Measurements from ENCODE around the gene ARMC8.

The ARMC8 gene

DNA sequence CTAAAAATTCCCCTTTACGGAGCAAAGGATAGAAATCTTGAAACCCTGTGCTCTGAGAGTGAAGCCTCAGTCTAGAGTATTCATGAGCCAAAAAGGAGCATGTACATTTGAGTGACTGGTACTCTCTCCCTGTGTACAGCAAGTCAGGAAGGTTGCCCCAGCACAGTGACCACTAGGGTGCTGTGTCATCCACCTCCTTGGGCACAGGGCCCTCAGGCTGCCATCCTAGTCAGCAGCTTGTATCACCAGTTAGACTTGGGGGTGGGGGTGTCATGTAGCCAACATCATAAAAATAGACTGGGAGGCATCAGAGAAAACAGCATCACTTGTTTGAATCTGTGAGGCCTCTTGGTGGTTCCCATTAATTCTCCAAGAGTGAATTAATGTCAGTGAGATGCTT, 130.6 kb downstream of the ARMC8 start:
- no peak overlapping the region for H3K4me3 ChIP-seq (ENCODE audit: insufficient read depth, low read depth, low read length, poor library complexity, severe bottlenecking)
- no peaks in the 10 kb centered on the region for H3K36me3 ChIP-seq (ENCODE audit: control insufficient read depth, insufficient read depth, low read length)
- DNase-seq = no peak
- H3K4me1 ChIP-seq (ENCODE audit: control insufficient read depth, insufficient read depth, low read length, poor library complexity, severe bottlenecking) = no peaks in the 10 kb centered on the region
- no peaks in the 10 kb centered on the region for H3K27me3 ChIP-seq (replicated peaks; ENCODE audit: control insufficient read depth, insufficient read depth, low read length, poor library complexity, severe bottlenecking)
- H3K9me3 ChIP-seq (ENCODE audit: control insufficient read depth, low read length) = no peaks in the 10 kb centered on the region
- H3K27ac ChIP-seq (ENCODE audit: insufficient read depth, low read length, poor library complexity, severe bottlenecking) = no peak overlapping the region

DNA sequence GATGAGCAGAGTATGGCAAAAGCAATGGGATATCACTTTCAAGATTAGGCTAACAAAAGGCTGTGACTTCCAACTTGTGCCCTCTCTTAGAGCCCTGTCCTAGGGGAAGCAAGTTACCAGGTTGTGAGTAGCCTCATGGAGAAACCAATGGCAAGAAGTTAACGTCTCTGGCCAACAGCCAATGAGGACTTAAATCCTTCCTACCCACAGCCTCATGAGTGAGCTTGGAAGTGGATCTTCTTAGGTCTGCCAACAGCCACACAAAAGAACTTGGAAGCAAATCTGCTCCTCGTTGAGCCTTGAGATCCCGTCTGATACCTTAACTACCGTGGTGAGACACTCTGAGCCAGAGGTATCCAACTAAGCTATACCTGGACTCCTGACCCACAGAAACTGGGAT, 136.9 kb downstream of the ARMC8 start:
- Histone ChIP-seq H3K27me3 (replicated peaks; ENCODE audit: control insufficient read depth, insufficient read depth, low read length, poor library complexity, severe bottlenecking) (no peaks in the 10 kb centered on the region), H3K4me3 (ENCODE audit: insufficient read depth, low read depth, low read length, poor library complexity, severe bottlenecking) (no peak overlapping the region), H3K36me3 (ENCODE audit: control insufficient read depth, insufficient read depth, low read length) (no peaks in the 10 kb centered on the region), H3K27ac (ENCODE audit: insufficient read depth, low read length, poor library complexity, severe bottlenecking) (no peak overlapping the region), H3K4me1 (ENCODE audit: control insufficient read depth, insufficient read depth, low read length, poor library complexity, severe bottlenecking) (peaks cover 6% of the 10 kb centered on the region), H3K9me3 (ENCODE audit: control insufficient read depth, low read length) (no peaks in the 10 kb centered on the region)
- DNase-seq = no peak

DNA sequence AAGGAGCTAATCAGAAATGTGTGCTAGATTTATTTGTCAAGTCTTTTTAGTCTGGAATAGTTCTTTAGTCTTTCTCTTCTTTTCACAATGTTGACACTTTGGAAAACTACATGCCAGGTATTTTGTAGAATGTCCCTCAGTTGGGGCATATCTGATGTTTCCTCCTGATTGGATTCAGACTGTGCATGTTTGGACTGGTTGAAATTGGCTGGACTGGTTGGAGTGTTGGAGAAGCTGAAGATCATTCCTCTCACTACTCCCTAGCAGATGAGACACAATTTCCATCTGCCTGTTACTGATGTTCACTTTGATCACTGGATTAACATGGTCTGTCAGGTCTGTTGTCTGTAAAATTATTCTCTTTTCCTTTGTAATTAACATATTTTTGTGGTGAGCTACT, 138.9 kb downstream of the ARMC8 start:
- DNase-seq = no peak
- no peak overlapping the region for H3K27ac ChIP-seq (ENCODE audit: insufficient read depth, low read length, poor library complexity, severe bottlenecking)
- H3K27me3 ChIP-seq (replicated peaks; ENCODE audit: control insufficient read depth, insufficient read depth, low read length, poor library complexity, severe bottlenecking) = no peaks in the 10 kb centered on the region
- H3K4me3 ChIP-seq (ENCODE audit: insufficient read depth, low read depth, low read length, poor library complexity, severe bottlenecking) = no peak overlapping the region
- no peaks in the 10 kb centered on the region for H3K9me3 ChIP-seq (ENCODE audit: control insufficient read depth, low read length)
- no peaks in the 10 kb centered on the region for H3K36me3 ChIP-seq (ENCODE audit: control insufficient read depth, insufficient read depth, low read length)
- H3K4me1 ChIP-seq (ENCODE audit: control insufficient read depth, insufficient read depth, low read length, poor library complexity, severe bottlenecking) = peaks cover 7% of the 10 kb centered on the region

DNA sequence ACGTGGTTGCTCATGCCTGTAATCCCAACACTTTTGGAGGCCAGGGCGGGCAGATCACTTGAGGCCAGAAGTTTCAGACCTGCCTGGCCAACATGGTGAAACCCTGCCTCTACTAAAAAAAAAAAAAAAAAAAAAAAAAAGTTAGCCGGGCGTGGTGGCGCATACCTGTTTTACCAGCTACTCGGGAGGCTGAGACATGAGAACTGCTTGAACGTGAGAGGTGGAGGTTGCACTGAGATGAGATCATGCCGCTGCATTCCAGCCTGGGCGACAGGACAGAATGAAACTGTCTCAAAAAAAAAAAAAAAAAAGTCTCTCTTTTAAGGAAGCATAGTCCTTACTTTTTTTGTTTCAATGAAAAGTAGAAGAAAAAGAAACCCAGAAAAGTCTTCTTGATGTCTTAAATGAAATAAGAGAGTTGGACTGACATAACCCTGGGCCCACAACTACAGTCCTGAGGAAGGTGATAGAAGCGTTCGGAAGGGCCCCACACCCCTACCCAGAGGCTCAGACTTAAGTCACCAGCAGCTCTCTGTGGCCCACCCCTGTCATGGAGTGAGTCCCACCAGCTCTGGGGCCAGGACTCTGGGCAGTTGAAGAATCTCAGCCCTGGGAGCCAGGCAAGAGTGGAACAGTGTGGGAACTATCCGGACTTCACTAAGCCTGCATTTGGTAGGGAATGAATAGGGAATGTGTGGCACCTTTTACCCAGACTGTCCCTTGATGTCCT, 139.9 kb downstream of the ARMC8 start:
- no peaks in the 10 kb centered on the region for H3K36me3 ChIP-seq (ENCODE audit: control insufficient read depth, insufficient read depth, low read length)
- no peak overlapping the region for H3K4me3 ChIP-seq (ENCODE audit: insufficient read depth, low read depth, low read length, poor library complexity, severe bottlenecking)
- no peak overlapping the region for H3K27ac ChIP-seq (ENCODE audit: insufficient read depth, low read length, poor library complexity, severe bottlenecking)
- H3K9me3 ChIP-seq (ENCODE audit: control insufficient read depth, low read length) = no peaks in the 10 kb centered on the region
- DNase-seq = no peak
- H3K27me3 ChIP-seq (replicated peaks; ENCODE audit: control insufficient read depth, insufficient read depth, low read length, poor library complexity, severe bottlenecking) = no peaks in the 10 kb centered on the region
- H3K4me1 ChIP-seq (ENCODE audit: control insufficient read depth, insufficient read depth, low read length, poor library complexity, severe bottlenecking) = peaks cover 7% of the 10 kb centered on the region

DNA sequence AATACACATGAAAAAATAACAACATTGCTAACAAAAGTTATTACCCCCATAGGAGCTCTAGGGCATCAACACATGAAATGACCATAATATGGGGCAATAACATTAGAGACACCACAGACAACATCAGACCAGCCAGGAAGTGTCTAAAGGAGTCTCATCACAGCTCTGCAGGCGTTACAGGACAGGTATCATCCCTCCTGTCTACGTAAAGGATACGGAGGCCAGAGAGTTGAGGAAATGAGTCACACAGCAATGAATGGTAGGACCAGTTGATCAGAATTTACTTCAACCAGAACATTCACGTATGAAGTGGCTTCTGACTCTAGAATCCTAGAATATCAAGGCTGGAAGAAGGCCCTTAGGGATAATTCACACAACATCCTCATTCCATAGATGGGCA, 140.7 kb downstream of the ARMC8 start:
- DNase-seq = no peak
- Histone ChIP-seq H3K4me3 (ENCODE audit: insufficient read depth, low read depth, low read length, poor library complexity, severe bottlenecking) (no peak overlapping the region), H3K36me3 (ENCODE audit: control insufficient read depth, insufficient read depth, low read length) (no peaks in the 10 kb centered on the region), H3K9me3 (ENCODE audit: control insufficient read depth, low read length) (no peaks in the 10 kb centered on the region), H3K4me1 (ENCODE audit: control insufficient read depth, insufficient read depth, low read length, poor library complexity, severe bottlenecking) (peaks cover 7% of the 10 kb centered on the region), H3K27me3 (replicated peaks; ENCODE audit: control insufficient read depth, insufficient read depth, low read length, poor library complexity, severe bottlenecking) (no peaks in the 10 kb centered on the region), H3K27ac (ENCODE audit: insufficient read depth, low read length, poor library complexity, severe bottlenecking) (no peak overlapping the region)

DNA sequence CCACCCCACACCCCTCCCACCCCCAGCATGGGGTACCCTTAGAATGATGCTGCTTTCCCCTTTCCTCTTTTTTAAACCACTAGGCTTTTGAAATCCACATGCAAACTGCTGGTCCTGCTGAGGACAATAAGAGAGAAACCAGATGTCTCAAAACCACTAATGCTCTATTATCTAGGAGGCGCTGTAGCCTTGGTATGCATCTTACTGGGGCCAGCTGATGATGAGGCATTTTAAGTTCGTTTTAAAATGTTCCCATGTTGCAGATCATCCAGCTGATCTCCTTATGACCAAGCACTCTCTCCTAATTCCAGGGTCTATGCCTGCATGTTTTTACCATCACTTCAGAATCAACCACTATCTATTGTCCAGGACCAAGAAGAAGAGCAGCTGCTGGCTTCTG, 141.2 kb downstream of the ARMC8 start:
- Histone ChIP-seq H3K27me3 (replicated peaks; ENCODE audit: control insufficient read depth, insufficient read depth, low read length, poor library complexity, severe bottlenecking) (no peaks in the 10 kb centered on the region), H3K4me1 (ENCODE audit: control insufficient read depth, insufficient read depth, low read length, poor library complexity, severe bottlenecking) (peaks cover 7% of the 10 kb centered on the region), H3K27ac (ENCODE audit: insufficient read depth, low read length, poor library complexity, severe bottlenecking) (no peak overlapping the region), H3K36me3 (ENCODE audit: control insufficient read depth, insufficient read depth, low read length) (no peaks in the 10 kb centered on the region), H3K4me3 (ENCODE audit: insufficient read depth, low read depth, low read length, poor library complexity, severe bottlenecking) (peak overlapping the region; percentile 76), H3K9me3 (ENCODE audit: control insufficient read depth, low read length) (no peaks in the 10 kb centered on the region)
- DNase-seq = no peak

DNA sequence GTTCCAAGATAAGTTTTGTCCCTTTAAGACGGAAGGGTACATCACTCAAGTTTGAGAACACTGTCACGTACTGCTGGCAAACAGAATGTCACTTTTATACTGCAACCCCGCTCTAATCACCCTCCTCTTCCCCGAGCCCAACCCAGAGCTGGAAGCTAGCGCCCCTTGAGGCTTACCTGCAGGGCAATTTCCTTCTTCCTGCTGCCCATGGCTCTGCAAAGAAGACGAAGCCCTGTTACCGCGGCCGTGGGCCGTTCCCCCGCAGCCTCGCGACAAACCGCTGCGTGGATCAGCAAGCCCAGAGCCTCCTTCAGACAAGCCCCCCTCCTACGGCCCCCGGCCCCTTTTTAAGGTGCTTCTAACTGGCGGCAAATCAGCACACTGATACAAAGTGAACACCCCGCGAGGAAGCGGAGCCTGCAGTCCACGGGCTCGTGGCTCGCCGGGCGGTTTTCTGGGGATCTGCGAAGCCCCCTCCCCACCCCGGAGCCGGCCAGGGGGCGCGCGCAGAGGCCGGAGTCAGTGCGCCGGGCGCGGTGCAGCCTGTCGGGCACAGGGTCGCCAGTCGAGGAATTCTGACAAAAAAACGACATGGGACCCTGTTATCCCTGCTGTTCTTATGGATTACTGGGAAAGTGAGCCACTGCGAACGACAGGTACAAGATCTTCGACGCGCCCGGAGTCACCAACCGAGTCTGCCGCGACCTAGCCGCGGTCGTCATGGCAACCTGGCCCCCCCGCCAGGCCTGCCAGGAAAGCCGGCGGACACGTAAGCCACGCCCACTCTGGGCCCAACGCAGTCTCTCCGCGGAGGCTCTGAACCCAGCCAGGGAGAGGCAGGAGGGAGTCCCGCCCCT, 142.3 kb downstream of the ARMC8 start, which contains the start of gene NME9:
Gene NME9 (minus strand): TSS at position 725 of the 857 bp plus-strand sequence. CDS start 516 bp downstream, at position 209.
- Histone ChIP-seq H3K9me3 (ENCODE audit: control insufficient read depth, low read length) (no peaks in the 10 kb centered on the region), H3K4me3 (ENCODE audit: insufficient read depth, low read depth, low read length, poor library complexity, severe bottlenecking) (peak within 1 kb of the TSS; percentile 76), H3K27ac (ENCODE audit: insufficient read depth, low read length, poor library complexity, severe bottlenecking) (peak within 1 kb of the TSS; percentile 72), H3K36me3 (ENCODE audit: control insufficient read depth, insufficient read depth, low read length) (no peaks in the 10 kb centered on the region), H3K4me1 (ENCODE audit: control insufficient read depth, insufficient read depth, low read length, poor library complexity, severe bottlenecking) (peaks cover 7% of the 10 kb centered on the region), H3K27me3 (replicated peaks; ENCODE audit: control insufficient read depth, insufficient read depth, low read length, poor library complexity, severe bottlenecking) (no peaks in the 10 kb centered on the region)
- DNase-seq = peak; percentile 85 to 90 (median 88)

DNA sequence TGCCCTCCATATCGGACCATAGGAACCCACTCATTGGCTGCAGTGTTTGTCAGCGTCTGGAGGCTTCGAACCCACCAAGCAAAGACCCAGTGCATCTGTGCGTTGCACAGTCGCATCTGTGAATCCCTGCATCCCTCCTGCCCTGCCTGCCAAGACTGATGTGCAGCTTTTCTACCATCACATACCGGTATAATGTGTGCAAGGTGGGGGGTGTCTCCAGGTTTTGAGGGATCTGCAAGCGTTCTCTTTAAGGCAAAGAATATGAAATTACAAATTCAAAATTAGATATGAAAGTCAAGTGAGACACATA, 142.8 kb downstream of the ARMC8 start:
- no peaks in the 10 kb centered on the region for H3K27me3 ChIP-seq (replicated peaks; ENCODE audit: control insufficient read depth, insufficient read depth, low read length, poor library complexity, severe bottlenecking)
- H3K9me3 ChIP-seq (ENCODE audit: control insufficient read depth, low read length) = no peaks in the 10 kb centered on the region
- H3K4me3 ChIP-seq (ENCODE audit: insufficient read depth, low read depth, low read length, poor library complexity, severe bottlenecking) = peak overlapping the region; percentile 76
- H3K4me1 ChIP-seq (ENCODE audit: control insufficient read depth, insufficient read depth, low read length, poor library complexity, severe bottlenecking) = peaks cover 7% of the 10 kb centered on the region
- DNase-seq = no peak
- no peaks in the 10 kb centered on the region for H3K36me3 ChIP-seq (ENCODE audit: control insufficient read depth, insufficient read depth, low read length)
- H3K27ac ChIP-seq (ENCODE audit: insufficient read depth, low read length, poor library complexity, severe bottlenecking) = peak overlapping the region; percentile 72

DNA sequence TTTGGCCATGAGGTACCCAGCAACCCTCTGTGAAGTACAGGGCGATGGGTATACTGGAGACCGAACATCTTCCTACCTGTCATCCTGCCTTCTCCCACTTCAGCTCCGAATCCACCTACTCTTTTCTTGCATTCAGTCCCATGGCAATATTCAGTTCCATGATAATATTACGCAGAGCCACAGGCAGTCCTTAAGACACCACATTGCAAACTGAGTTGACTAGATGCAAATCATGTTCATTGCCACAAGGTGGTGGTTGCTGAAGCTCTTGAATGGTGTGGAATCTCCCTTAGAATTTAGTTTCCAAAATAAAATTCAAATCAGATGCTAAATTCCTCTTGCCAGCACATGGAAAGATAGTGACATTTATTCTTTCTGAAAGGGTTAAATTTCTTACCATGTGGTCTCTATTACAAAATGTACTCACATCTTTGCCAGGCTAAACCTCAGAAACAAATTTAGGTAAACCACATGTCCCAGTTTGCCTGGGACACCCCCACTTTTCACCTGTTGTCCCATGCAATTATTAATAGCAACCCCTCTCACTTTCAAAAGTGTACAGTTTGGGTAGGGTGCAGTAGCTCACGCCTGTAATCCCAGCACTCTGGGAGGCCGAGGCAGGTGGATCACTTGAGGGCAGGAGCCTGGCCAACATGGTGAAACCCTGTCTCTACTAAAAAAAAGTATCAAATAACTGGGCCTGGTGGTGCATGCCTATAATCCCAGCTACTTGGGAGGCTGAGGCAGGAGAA, 144.2 kb downstream of the ARMC8 start:
- Histone ChIP-seq H3K36me3 (ENCODE audit: control insufficient read depth, insufficient read depth, low read length) (no peaks in the 10 kb centered on the region), H3K4me3 (ENCODE audit: insufficient read depth, low read depth, low read length, poor library complexity, severe bottlenecking) (no peak overlapping the region), H3K27ac (ENCODE audit: insufficient read depth, low read length, poor library complexity, severe bottlenecking) (no peak overlapping the region), H3K4me1 (ENCODE audit: control insufficient read depth, insufficient read depth, low read length, poor library complexity, severe bottlenecking) (peaks cover 7% of the 10 kb centered on the region), H3K27me3 (replicated peaks; ENCODE audit: control insufficient read depth, insufficient read depth, low read length, poor library complexity, severe bottlenecking) (no peaks in the 10 kb centered on the region), H3K9me3 (ENCODE audit: control insufficient read depth, low read length) (no peaks in the 10 kb centered on the region)
- DNase-seq = no peak

All from effector memory CD4-positive, alpha-beta T cell (primary cell).